Measurements from ENCODE around the gene SDK1.

The SDK1 gene

DNA sequence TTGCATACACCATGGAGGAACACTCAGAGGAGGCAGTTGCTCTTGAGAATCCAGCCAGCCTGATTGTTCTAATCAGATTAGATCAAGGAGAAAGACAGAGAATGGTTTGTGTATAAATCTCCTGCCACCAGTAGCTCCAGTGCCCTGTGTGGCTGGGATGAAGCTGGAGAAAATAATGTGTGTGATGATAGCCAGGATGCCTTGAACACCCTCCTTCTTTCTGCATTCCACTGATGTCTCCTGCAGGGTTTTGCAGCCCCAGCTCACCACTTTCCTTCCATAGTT lies 766.4 kb downstream of the SDK1 start:
- no peaks in the 10 kb centered on the region for H3K9me3 ChIP-seq (ENCODE audit: control insufficient read depth, insufficient read depth, low read depth, low read length)
- ChIA-PET POLR2A (no interaction called here), CTCF (no interaction called here)
- no peaks in the 10 kb centered on the region for H3K4me1 ChIP-seq (ENCODE audit: control insufficient read depth, insufficient read depth, low read length)
- TF ChIP-seq ZNF18 (tag by site-specific recombination; IDR thresholded peaks at IDR 0.05) (no peak), ZIC2 (tag by site-specific recombination; IDR thresholded peaks at IDR 0.05) (no peak), ZNF560 (tag by site-specific recombination; IDR thresholded peaks at IDR 0.05; ENCODE audit: borderline replicate concordance) (no peak), SP7 (tag by site-specific recombination; IDR thresholded peaks at IDR 0.05) (no peak)
- no peak overlapping the region for H3K27ac ChIP-seq (ENCODE audit: extremely low read depth, low read depth, low read length)
- no peak overlapping the region for H3K4me3 ChIP-seq (ENCODE audit: low read depth, low read length)
- H3K36me3 ChIP-seq (ENCODE audit: control insufficient read depth in 2 of 2, insufficient read depth in 1 of 2, low read length in 2 of 2) = no peaks in the 10 kb centered on the region

DNA sequence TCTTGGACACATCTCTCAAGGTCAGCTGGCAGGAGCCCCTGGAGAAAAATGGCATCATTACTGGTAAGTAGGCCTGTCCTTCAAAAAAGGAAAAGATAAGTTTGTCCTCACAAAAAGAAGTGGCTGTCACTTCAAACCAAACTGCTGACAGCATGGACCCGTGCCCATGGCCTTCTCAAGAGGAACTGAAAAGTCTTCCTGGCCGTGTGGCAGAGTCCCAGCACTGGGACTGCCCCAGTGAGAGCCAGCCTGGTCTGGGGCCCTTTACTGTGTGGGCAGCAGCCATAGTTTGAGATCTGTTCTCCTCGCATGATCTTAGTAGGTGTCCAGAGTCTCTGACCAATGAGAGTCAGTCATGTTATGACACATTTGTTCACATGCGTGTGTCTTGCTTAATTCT lies 766.8 kb downstream of the SDK1 start:
- no peaks in the 10 kb centered on the region for H3K36me3 ChIP-seq (ENCODE audit: control insufficient read depth in 2 of 2, insufficient read depth in 1 of 2, low read length in 2 of 2)
- no peaks in the 10 kb centered on the region for H3K9me3 ChIP-seq (ENCODE audit: control insufficient read depth, insufficient read depth, low read depth, low read length)
- no peak for TF ChIP-seq ZNF549 (tag by site-specific recombination; IDR thresholded peaks at IDR 0.05)
- TF ChIP-seq MYNN (tag by site-specific recombination; IDR thresholded peaks at IDR 0.05; ENCODE audit: borderline replicate concordance) = no peak
- TF ChIP-seq ZNF660 (tag by site-specific recombination; IDR thresholded peaks at IDR 0.05) = no peak
- no peak for TF ChIP-seq ZBTB7A (tag by site-specific recombination; IDR thresholded peaks at IDR 0.05; ENCODE audit: low read depth)
- no peak for TF ChIP-seq ZNF843 (tag by site-specific recombination; IDR thresholded peaks at IDR 0.05)
- TF ChIP-seq ZNF530 (tag by site-specific recombination; IDR thresholded peaks at IDR 0.05; ENCODE audit: low read depth) = no peak
- TF ChIP-seq ZNF76 (tag by site-specific recombination; IDR thresholded peaks at IDR 0.05; ENCODE audit: borderline replicate concordance, low read depth) = no peak
- no peak for TF ChIP-seq RBAK (tag by site-specific recombination; IDR thresholded peaks at IDR 0.05)
- TF ChIP-seq MZF1 (tag by site-specific recombination; IDR thresholded peaks at IDR 0.05; ENCODE audit: borderline replicate concordance) = no peak
- no peak for TF ChIP-seq ZBTB21 (tag by site-specific recombination; IDR thresholded peaks at IDR 0.05)
- no peak for TF ChIP-seq ZNF223 (tag by site-specific recombination; IDR thresholded peaks at IDR 0.05)
- TF ChIP-seq PRDM2 (tag by site-specific recombination; IDR thresholded peaks at IDR 0.05; ENCODE audit: borderline replicate concordance) = no peak
- TF ChIP-seq KLF8 (tag by site-specific recombination; IDR thresholded peaks at IDR 0.05) = no peak
- TF ChIP-seq, protein P1, sequence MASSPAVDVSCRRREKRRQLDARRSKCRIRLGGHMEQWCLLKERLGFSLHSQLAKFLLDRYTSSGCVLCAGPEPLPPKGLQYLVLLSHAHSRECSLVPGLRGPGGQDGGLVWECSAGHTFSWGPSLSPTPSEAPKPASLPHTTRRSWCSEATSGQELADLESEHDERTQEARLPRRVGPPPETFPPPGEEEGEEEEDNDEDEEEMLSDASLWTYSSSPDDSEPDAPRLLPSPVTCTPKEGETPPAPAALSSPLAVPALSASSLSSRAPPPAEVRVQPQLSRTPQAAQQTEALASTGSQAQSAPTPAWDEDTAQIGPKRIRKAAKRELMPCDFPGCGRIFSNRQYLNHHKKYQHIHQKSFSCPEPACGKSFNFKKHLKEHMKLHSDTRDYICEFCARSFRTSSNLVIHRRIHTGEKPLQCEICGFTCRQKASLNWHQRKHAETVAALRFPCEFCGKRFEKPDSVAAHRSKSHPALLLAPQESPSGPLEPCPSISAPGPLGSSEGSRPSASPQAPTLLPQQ (tag by site-specific recombination; IDR thresholded peaks at IDR 0.05) = no peak
- no peak for TF ChIP-seq ZNF777 (tag by site-specific recombination; IDR thresholded peaks at IDR 0.05; ENCODE audit: borderline replicate concordance)
- no peak for TF ChIP-seq ZNF629 (tag by site-specific recombination; IDR thresholded peaks at IDR 0.05)
- TF ChIP-seq ZNF792 (tag by site-specific recombination; IDR thresholded peaks at IDR 0.05) = no peak
- ChIA-PET CTCF (no interaction called here), POLR2A (no interaction called here)
- no peak overlapping the region for H3K27ac ChIP-seq (ENCODE audit: extremely low read depth, low read depth, low read length)
- no peaks in the 10 kb centered on the region for H3K4me1 ChIP-seq (ENCODE audit: control insufficient read depth, insufficient read depth, low read length)
- no peak overlapping the region for H3K4me3 ChIP-seq (ENCODE audit: low read depth, low read length)

All from HEK293 (cell line).